Measurements from ENCODE around the gene LHPP. TPM values are rescaled to one million over a fixed set of nuclear protein-coding genes. Genes with fewer than 3 reads are reported as not detected.

The LHPP gene
- total RNA-seq, 1 donor from 2014 or later = 8.8 TPM

- no peak overlapping the region for H3K27ac Mint-ChIP-seq (ENCODE audit: unreplicated experiment)
- H3K4me3 Mint-ChIP-seq = no peak overlapping the region
- TF ChIP-seq, protein P1, sequence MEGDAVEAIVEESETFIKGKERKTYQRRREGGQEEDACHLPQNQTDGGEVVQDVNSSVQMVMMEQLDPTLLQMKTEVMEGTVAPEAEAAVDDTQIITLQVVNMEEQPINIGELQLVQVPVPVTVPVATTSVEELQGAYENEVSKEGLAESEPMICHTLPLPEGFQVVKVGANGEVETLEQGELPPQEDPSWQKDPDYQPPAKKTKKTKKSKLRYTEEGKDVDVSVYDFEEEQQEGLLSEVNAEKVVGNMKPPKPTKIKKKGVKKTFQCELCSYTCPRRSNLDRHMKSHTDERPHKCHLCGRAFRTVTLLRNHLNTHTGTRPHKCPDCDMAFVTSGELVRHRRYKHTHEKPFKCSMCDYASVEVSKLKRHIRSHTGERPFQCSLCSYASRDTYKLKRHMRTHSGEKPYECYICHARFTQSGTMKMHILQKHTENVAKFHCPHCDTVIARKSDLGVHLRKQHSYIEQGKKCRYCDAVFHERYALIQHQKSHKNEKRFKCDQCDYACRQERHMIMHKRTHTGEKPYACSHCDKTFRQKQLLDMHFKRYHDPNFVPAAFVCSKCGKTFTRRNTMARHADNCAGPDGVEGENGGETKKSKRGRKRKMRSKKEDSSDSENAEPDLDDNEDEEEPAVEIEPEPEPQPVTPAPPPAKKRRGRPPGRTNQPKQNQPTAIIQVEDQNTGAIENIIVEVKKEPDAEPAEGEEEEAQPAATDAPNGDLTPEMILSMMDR (conservative IDR thresholded peaks at IDR 0.05) = no peak
- peaks cover 4% of the 10 kb centered on the region for H3K4me1 Mint-ChIP-seq
- H3K27me3 Mint-ChIP-seq (ENCODE audit: low read depth) = no peaks in the 10 kb centered on the region
- DNase-seq (ENCODE audit: low read depth, low spot score) = no peak
- peaks cover 2% of the 10 kb centered on the region for H3K9me3 Mint-ChIP-seq
- no peaks in the 10 kb centered on the region for H3K36me3 Mint-ChIP-seq (ENCODE audit: low read depth)
These were observed 133.7 kb downstream of the LHPP start for GRCh38 chr10:124595143-124595883.

DNA sequence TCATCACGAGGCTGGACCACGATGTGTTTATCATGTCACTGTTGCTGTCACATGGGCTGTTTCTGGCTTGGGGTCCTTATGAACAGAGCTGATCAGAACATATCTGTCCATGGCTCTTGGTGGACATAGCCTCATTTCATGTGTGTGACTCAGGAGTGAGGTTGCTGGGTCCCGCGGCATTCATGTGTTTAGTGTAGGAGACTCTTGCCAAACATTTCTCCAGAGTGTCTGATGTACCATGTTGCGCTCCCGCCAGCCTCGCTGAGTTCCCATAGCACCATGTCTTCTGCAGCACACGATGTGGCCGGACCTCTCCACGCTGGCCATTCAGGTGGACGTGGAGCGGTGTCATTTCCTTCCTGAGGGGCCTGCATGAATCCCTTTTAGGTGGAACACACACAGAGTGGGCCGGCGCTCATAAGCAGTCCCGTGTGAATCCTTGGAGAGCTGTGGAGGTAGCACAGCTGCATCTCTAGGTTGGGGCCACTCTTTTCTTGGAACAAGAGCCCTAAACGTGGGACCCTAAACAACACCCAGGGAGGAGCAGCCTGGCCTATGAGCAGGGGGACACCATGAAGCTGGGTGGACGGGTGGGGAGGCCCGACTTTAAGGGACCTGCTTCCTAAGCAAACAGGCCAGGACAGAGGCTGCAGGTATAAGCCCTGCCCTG lies 134.6 kb downstream of the LHPP start:
- H3K36me3 Mint-ChIP-seq (ENCODE audit: low read depth) = no peaks in the 10 kb centered on the region
- H3K9me3 Mint-ChIP-seq = no peaks in the 10 kb centered on the region
- TF ChIP-seq, protein P1 (conservative IDR thresholded peaks at IDR 0.05) = no peak
- no peaks in the 10 kb centered on the region for H3K4me1 Mint-ChIP-seq
- H3K27ac Mint-ChIP-seq (ENCODE audit: unreplicated experiment) = no peak overlapping the region
- H3K4me3 Mint-ChIP-seq = no peak overlapping the region
- no peaks in the 10 kb centered on the region for H3K27me3 Mint-ChIP-seq (ENCODE audit: low read depth)
- DNase-seq (ENCODE audit: low read depth, low spot score) = no peak

DNA sequence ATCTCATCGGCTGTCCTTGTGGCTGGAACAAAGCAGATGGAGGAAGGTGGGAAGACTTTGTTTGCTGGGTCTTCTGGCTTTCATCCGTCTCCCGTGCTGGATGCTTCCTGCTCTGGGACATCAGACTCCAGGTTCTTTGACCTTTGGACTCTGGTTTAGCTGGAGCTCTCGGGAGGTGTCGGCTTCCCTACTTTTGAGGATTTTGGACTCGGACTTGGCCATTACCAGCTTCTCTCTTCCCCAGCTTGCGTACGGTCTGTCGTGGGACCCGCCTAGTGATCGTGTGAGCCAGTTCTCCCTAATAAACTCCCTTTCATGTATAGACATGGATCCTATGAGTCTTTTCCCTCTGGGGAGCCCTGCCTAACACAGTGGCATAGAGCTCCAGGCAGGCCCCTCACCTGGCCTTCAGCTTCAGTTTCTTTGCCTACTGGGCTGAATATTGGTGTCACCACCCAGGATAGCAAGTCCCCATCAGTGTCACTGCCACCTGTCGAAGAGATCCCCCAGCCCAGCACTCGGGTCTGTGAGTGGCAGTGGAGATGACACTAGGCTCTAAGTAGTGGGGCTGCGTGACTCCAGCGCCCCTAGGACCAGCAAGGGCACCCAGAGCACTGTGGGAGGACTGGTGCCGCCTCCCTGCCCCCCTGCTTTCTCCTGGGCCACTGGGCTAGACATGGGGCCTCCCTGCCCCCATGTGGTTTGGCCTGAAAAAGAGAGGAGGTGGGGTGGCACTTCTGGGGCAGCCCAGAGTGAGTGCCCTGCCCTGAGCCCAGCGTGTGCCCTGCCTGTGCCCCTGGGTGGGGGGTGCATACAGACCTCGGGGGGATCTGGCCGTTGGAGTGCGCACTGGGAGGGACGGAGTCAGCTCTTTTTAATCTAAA lies 135.6 kb downstream of the LHPP start:
- no peaks in the 10 kb centered on the region for H3K4me1 Mint-ChIP-seq
- no peak for DNase-seq (ENCODE audit: low read depth, low spot score)
- TF ChIP-seq, protein P1 (conservative IDR thresholded peaks at IDR 0.05) = no peak
- H3K9me3 Mint-ChIP-seq = no peaks in the 10 kb centered on the region
- no peaks in the 10 kb centered on the region for H3K27me3 Mint-ChIP-seq (ENCODE audit: low read depth)
- no peak overlapping the region for H3K27ac Mint-ChIP-seq (ENCODE audit: unreplicated experiment)
- H3K4me3 Mint-ChIP-seq = no peak overlapping the region
- H3K36me3 Mint-ChIP-seq (ENCODE audit: low read depth) = no peaks in the 10 kb centered on the region

DNA sequence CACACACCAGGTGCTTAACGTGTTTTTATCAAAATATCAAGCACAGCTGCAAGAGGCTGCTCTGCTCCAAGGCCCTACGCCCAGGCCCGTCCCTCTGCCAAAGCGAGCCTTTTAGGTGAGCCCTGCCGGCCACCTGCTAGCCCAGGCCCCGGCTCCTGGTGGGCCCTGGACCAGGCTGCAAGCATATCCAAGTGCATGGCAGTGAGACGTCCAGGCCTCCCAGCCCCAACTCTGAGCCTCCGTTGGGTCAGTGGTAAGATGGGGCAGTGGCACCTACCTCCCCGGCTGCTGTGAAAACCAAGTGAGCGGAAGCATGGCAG lies 136.2 kb downstream of the LHPP start:
- H3K36me3 Mint-ChIP-seq (ENCODE audit: low read depth) = no peaks in the 10 kb centered on the region

DNA sequence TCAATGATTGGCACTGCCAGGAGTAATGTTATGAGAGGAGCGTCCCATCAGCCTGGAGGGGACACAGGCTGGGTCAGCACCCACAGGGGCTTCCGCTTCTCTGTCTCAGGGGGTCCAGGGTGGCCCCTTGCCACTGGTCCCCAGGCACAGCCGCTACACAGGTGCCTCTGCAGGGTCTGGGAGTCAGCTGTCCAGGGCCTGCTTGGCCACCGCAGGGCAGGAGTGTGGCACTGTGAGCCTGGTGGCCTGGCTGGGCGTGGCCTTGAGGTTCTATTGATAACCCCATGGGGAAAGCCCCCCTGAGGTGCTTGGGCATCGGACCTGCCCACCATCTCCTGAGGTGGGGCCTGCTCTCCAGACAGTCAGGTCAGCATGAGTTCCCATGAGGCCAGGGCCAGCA lies 136.6 kb downstream of the LHPP start:
- H3K27me3 Mint-ChIP-seq (ENCODE audit: low read depth) = no peaks in the 10 kb centered on the region
- no peaks in the 10 kb centered on the region for H3K9me3 Mint-ChIP-seq
- H3K27ac Mint-ChIP-seq (ENCODE audit: unreplicated experiment) = no peak overlapping the region
- H3K4me3 Mint-ChIP-seq = no peak overlapping the region
- H3K4me1 Mint-ChIP-seq = no peaks in the 10 kb centered on the region
- DNase-seq (ENCODE audit: low read depth, low spot score) = no peak
- no peaks in the 10 kb centered on the region for H3K36me3 Mint-ChIP-seq (ENCODE audit: low read depth)
- TF ChIP-seq, protein P1 (conservative IDR thresholded peaks at IDR 0.05) = no peak

More for the DNA sequence above, 136.2 kb downstream of the LHPP start:
- H3K4me3 Mint-ChIP-seq = no peak overlapping the region
- no peak overlapping the region for H3K27ac Mint-ChIP-seq (ENCODE audit: unreplicated experiment)
- H3K9me3 Mint-ChIP-seq = no peaks in the 10 kb centered on the region
- TF ChIP-seq, protein P1 (conservative IDR thresholded peaks at IDR 0.05) = no peak
- DNase-seq (ENCODE audit: low read depth, low spot score) = no peak
- no peaks in the 10 kb centered on the region for H3K27me3 Mint-ChIP-seq (ENCODE audit: low read depth)
- no peaks in the 10 kb centered on the region for H3K4me1 Mint-ChIP-seq

All from neural crest cell (in vitro differentiated cells).